HG02678 (cell line): Measurements from ENCODE around the gene ZFPM1.

Source experiments
- ATAC-seq: cut with Tn5 transposase; IDR thresholded peaks from one replicate; pipeline ENCODE4 v1.9.1; 2021; ENCODE audit warnings: mild to moderate bottlenecking, moderate library complexity; ENCODE audit not compliant: unreplicated experiment

Gene ZFPM1

DNA sequence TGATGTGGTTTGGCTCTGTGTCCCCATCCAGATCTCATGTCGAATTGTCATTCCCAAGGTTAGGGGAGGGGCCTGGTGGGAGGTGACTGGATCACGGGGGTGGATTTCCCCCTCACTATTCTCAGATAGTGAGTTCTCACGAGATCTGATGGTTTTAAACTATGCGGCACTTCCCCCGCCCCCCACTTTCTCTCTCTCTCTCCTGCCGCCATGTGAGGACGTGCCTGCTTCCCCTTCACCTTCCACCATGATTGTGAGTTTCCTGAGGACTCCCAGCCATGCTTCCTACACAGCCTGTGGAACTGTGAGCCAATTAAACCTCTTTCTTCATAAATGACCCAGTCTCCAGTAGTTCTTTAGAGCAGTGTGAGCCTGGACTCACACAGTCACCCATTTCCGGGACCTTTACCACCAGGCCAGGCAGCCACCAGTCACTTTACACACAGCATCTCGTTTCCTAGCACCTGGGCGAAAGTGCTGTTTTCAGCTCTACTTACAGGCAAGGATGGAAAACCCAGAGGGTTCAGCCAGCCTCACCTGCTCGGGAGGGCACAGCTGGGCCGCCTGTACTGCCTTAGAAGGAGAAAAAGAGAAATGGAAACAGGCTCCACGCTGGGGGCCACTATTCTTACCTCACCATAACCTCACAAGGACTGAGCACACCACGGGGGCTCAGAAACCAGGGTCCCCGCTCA is 103.4 kb downstream of the ZFPM1 start:
- no peak for ATAC-seq

DNA sequence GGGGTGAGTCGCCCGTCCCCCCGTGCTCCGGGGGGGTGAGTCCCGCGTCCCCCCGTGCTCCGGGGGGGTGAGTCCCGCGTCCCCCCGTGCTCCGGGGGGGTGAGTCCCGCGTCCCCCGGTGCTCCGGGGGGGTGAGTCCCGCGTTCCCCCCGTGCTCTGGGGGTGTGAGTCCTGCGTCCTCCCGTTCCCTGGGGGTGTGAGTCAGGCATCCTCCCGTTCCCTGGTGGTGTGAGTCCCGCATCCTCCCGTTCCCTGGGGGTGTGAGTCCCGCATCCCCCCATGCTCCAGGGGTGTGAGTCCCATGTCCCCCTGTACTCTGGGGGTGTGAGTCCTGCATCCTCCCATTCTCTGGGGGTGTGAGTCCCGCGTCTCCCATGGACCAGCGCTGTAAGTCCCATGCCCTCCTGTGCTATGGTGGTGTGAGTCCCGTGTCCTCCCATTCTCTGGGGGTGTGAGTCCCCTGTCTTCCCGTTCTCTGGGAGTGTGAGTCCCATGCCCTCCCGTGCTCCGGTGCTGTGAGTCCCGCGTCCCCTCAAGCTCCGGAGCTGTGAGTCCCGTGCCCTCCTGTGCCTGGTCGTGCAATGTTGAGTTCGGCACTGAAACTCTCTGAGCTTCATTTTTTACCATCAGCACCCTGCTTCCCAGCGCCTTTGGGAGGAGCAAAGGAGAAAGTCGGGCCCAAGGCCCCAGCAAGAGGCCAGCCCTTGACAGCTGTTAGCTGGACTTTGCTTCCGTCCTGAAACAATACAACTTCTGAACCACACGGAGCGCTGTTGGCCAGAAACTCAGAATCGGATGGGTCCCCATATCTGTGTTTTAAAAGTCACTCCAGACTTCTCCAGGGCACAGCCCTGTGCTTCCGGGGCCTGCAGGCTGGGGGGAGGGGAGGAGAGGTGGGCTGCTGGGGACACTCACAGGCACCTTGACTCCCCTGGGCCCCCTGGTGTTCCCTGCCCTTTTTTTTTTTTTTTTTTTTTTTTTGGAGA is 105.7 kb downstream of the ZFPM1 start:
- no peak for ATAC-seq

DNA sequence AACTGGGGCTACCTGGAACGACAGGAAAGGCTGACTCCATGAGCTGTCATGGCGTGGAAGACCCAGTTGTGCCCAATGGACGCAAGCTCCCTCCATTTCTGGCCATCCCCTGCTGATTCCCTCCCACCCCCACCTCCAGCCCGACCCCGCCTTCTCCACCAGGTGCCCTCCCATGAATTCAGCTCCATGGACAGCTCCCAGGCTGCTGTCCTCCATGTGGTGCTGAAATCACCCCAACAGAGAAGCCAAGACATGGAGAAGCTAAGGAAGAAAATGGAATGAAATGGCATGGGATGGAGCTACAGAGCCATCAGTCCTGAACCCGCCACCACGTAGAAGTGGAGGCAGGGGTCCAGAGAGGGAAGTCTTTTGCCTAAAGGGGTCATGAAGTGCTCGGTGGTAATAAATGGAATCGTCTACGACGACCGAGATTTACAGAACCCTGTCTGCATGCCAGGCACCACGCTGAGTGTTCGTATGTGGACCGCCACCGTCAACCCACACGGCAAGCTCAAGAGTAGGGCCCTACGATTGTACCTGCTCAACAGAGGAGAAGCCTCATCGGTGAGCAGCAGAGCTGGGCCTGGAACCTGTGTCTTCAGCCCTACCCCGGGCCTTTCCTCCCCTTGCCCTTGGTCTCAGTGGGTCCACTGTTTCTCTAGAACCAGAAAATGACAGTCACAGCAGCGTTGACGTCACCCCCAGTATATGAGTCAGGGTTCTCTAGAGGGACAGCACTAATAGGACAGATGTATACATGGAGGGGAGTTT is 107.8 kb downstream of the ZFPM1 start:
- no peak for ATAC-seq

DNA sequence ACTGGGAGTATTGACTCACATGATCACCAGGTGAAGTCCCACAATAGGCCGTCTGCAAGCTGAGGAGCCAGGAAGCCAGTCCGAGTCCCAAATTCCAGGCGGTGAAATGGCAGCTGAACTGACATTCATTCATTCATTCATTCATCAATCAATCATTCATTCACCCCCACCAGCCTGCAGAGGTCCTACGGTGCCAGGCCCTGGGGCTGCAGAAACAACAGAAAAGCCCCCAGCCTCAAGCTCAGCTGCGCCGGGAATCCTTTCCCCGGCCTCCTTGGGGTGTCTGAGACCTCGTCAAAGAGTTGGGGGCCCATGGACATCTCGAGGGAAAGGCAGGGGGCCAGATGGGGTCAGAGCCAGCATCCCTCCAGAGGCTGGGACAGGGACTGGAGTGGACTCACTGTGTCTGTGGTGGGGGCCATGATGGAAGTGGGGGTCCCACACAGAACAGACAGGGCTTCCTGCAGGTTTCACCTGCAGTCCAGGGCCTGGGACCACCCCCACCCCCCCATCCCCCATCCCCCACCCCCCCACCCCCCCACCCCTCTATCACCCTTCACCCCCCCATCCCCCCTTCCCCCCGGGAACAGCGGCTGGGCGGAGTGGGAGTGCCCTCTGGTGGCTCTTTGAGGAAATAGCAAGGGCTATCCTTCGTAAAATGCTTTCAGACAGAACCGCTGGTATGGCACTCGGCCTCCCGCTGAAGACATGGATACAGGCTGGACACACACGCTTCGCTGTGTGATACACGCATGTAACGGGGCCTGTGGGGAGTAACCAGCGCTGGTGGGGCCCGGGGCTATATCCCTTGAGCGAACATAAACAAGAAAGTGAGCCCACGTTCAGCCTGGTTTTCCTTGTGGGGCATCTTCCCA is 108.6 kb downstream of the ZFPM1 start:
- no peak for ATAC-seq

DNA sequence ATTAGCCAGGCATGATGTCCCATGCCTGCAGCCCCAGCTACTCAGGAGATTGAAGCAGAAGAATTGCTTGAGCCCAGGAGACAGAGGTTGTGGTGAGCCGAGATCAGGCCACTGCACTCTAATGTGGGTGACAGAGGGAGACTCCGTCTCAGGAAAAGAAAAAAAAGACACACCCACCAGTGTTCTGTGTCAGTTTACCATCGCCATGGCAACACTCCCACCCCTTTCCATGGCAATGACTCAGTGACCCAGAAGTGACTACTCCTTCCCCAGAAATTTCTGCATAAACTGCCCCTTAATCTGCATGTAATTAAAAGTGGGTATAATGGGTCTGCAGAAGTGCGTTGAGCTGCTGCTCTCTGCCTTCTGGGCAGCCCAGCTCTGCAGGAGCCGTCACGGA is 113.1 kb downstream of the ZFPM1 start:
- no peak for ATAC-seq

DNA sequence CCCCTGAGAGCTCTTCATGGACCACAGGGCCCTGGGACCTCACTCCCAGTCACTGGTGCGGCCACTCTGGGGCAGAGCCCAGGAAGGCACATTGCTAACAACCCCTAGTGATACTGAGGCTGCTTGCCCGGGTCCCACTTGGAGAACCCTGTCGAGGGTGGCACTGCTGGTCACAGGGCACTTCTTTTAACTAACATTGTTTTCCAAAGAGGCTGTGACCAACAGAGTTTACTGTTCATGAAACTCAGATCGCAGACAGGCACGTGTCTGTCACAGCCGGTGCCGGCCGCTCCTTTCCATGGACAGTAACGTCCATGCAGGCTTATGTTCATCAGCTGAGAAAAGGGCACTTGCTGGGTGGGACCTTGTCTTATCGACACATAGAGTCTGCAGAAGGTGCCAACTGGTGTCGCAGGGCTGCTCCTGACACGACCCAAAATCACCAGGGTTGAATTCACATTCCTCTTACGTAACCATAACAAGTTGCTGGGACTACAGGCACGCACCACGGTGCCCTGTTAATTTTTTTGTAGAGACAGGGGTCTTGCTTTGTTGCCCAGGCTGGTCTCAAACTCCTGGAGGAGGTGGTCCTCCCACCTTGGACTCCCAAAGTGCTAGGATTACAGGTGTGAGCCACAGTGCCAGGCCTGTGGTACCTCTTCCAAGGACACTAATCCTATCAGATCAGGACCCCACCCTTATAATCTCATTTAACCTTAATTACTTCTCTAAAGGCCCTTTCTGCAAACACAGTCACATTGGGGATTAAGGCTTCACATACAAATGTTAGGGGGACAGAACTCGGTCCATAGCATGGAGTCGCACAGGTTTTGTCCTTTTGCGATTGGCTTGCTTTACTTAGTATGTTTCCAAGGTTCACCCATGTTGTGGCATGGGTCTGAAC is 115.9 kb downstream of the ZFPM1 start:
- ATAC-seq: no peak

DNA sequence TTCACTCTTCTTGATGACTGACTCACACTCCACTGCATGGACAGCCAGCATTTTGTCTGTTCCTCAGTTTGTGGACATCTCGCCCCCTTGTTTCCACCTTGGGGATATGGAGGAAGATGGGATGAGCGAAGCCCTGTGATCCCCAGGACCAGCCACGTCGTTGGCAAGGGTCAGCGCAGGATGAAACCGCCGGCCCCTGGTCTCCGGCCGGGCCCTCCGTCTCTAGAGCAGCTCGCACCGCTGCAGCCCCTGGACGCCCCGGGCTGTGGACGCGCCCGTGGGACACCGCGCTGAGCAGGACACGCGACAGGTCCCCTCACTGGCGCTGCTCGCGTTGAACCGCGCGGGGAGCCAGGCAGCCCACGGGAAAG is 116.5 kb downstream of the ZFPM1 start:
- ATAC-seq: peak; percentile 9

DNA sequence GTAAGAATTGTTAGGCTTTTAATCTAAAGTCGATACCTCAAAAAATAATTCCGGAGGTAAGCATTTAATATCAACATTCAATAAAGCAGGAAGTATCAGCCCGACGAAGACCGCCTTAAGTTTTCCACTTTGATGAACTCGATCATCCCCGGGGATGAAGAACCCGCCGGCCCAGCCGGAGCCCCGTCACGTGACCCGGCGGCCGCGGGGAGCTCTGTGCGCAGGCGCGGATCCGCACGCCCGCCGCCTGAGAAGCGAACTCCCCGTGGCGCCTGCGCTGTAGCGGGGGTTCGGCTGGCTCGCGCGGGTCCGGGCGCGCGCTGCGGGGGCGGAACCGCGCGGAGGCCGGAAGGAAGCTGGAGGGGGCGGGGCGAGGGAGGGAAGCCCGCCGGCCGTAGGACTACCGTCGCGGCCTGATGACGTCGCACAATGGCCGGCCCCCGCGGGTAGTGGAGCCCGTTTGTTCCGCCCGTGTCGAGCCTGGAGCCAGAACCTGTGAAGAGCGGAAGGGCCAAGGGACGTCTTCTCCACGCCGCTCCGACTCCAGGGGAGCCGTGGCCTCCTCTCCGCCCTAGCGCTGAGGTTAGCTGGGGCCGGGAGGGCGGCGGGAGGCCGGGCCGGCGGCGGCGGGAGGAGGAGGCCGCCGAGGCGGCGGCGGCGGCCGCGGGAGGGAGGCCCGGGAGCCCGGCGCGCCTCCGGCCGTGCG is 117.1 kb downstream of the ZFPM1 start, which contains the start of gene ZC3H18:
Gene ZC3H18, plus strand, starts transcription at position 419 of the 706 bp plus-strand sequence. CDS start 6,721 bp downstream, outside the sequence.
- ATAC-seq: peak; percentile 84

DNA sequence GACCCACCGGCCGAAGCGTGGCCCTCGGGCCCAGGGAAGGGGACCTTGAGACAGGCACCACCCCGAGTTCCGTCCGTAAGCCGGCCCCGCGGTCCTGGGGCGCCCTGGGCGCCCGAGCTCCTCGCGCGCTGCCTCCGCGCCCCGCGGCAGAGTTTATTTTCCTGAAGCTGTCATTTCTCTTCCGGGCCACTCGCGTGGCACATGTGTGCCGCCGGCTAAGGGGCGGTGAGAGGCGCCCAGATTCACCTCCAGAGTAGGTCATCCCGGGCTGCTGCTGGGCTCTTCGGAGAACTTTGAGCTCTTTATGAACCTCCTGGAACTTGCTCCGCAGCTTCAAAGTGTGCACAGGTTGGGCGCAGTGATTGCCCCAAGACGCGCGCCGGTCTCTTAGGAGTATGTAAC is 117.6 kb downstream of the ZFPM1 start:
- ATAC-seq: peak; percentile 15

DNA sequence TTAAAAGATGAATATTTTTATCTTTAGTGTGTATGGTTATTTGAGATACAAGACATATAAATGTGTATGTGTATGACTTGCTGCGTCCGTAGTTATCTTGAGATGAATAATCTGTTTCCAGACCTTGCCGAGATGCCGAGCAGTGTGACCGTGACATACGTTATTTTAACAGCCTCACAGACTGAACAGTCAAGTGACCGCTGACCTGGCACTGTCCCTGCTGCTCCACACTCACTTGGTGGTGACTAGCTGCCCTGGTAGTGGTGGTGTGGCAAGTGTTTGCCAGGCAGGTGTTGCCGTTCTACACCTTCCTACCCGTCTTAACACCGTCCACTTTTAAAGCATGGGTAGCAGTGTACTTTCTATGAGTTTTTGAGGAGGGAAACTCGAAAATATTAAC is 122.2 kb downstream of the ZFPM1 start:
- ATAC-seq: no peak

DNA sequence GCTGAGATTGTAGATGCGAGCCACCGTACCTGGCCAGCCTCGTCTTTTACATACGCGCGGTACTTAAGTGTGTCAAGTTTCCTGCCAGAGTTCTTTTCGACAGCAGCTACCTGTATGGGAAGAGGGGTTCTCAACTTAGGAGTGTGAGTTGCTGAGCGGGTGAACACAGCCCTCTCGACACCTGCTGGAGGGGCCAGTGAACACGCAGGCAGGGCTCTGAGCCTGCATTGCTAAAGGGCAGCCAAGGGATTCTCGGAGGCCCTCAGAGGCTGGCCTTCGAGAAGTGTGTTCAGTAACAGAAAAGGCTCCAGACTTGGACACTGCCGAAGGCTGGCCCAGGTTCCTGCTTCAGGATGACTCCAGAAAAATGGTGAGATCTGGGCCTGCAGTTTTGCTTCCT is 123.2 kb downstream of the ZFPM1 start:
- ATAC-seq: no peak

DNA sequence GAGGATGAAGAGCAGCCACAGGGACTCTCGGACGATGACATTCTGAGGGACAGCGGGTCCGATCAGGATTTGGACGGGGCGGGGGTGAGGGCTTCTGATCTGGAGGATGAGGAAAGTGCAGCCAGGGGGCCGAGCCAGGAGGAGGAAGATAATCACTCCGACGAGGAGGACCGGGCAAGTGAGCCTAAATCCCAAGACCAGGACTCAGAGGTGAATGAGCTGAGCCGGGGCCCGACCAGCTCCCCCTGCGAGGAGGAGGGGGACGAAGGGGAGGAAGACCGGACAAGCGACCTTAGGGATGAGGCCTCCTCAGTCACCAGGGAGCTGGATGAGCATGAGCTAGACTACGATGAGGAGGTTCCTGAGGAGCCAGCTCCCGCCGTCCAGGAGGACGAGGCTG is 124.1 kb downstream of the ZFPM1 start:
- no peak for ATAC-seq

DNA sequence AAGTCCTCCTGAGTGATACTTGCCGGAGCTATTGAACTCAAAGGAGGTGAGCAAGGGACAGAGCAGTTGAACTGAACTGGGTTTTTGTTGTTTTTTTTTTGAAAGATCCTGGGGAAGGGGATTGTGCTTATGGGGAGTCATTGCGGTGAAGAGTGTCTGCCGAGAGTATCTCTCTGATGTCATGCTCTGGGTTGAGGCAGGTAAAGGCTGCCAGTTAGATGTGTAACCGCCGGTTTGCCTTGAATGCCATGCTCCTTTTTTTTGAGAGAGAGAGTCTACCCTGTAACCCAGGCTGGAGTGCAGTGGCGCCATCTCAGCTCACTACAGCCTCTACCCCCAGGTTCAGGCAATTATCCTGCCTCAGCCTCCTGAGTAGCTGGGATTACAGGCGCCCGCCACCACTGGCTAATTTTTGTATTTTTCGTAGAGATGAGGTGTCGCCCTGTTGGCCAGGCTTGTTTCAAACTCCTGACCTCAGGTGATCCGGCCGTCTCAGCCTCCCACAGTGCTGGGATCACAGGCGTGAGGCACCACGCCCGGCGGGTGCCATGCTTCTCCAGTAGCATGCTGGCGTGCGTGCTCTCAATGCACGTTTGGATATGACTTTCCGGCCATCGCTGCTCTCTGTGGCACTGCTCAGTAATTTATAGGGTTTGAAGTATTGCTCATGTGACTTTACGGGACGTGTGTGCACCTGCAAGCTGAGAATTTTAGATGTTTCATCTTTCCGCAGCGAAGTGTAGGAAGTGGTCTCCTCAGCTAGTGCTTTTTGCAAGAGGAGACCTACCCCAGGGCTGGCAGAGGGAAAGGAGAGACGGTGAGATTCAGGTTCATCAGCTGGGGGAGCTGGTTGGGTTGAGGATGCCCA is 125.6 kb downstream of the ZFPM1 start:
- no peak for ATAC-seq

DNA sequence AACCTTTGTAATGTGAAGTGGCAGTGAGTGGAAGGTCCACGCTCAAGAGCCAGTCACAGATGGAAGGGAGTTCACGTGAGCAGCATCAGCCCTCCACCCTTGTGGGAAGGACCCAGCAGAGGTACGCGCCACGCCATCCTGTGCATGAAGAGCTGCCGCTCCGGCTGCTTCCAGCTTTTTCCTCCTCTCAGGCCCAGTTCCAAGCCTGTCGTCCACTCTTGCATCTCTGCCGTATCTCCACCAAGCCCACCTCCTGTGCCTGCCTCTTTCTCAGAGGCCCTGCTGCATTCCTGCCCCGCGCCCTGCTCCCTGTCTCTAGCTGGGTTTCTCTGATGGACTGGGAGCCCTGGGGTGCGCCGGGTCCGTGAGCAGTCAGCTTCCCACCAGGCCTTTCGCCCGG is 127.3 kb downstream of the ZFPM1 start:
- no peak for ATAC-seq

DNA sequence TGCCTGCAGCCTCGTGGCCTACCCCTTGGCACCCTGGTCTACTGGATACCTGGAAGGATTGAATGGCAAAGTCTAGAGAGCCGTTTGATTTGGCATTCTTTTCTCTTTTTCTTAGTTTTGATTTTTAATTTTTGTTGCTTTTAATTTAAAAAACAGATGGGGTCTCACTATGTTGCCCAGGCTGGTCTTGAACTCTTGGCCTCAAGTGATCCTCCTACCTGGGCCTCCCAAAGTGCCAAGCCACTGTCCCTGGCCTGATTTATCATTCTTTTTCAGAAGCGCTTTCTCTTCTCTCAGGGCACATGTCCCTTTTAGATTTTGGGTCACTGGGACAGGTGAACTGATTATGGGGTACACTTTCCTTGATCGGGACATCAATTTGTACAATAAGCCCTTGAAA is 128.0 kb downstream of the ZFPM1 start:
- ATAC-seq: no peak

DNA sequence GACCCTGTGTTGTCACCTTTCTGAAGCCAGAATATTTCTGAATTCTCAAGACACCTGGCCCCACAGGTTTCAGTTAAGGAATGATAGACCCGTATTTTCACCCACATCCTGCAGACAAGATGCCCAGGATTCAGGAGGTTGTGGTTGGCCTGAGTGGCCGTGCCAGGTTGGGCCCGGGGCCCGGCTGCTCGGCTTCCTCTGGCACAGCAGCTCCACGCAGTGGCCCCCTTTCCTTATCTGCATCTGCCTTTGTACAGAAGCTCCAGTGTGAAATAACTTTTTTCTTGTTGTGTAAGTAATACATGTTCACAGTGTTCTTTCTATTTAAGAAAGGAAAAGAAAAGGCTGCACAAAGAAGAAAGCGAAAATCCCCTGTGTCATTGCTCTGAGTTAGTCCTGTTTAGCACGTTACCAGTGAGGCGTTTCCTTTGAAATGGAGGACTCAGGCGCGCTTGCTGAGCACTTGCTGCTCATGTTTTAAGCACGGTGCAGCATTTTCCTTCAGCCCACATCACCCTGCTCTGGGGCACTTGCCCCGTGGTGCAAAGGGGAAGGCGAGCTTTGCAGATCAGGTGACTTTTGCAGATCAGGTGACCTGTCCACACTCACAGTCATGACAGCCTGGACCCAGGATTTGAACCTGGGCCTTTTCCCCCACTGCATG is 130.0 kb downstream of the ZFPM1 start:
- no peak for ATAC-seq

DNA sequence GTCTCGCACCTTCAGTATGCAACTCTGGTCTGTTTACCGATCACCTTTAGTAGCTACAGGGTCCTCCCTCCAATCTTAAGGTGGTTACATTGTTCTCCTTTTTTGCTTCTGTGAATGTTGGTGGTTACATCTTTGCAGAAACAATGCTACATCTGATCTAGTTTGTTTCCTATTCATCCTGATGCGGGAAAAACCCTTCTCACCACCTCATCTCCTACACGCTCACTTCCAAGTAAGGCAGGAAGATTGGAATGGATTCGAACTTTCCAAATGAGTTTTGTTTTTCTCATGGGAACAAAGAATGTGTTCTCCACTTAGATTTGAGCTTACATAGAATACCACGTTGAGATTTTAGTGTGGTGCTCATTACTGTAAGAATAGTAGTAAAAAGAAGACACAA is 131.6 kb downstream of the ZFPM1 start:
- ATAC-seq: no peak
